ENCODE measurements around the gene ZNRF3.

Gene ZNRF3

DNA sequence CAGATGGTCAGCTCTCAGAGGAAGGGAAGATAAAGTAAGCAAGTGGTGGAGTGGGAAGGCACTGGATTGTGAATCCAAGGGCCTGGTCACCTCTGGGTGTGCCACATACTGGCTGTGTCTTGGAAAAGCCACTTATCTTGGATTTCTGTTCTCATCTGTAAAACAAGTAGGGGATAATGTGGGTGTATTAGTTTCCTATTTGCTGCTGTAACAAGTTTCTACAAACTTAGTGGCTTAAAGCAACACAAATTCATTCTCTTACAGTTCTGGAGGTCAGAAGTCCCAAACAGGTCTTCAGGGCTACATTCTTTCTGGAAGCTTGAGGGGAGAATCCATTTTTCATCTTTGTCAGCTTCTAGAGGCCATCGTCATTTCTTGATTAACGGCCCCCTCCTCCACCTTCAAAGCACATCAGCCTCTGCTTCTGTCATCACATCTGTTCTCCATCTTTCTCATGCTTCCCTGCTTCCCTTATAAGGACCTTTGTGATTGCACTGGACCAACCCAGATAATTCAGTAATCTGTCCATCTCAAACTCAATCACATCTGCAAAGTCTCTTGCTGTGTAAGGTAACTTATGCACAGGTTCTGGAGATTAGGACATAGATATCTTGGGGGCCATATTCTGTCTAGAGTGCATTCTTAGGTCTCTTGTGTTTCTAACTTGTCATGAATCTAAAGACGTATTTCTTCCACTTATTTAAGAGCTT is 102.4 kb downstream of the ZNRF3 start:
- FAIRE-seq (no peak), DNase-seq (ENCODE audit: insufficient read length, low spot score) (no peak)
- TF ChIP-seq POLR2AphosphoS5 (IDR thresholded peaks at IDR 0.05; ENCODE audit: low read depth, low read length), result no peak
- TF ChIP-seq SPI1 (IDR thresholded peaks at IDR 0.05; ENCODE audit: low read depth, low read length), result no peak
- no peak for TF ChIP-seq TAF1 (IDR thresholded peaks at IDR 0.05; ENCODE audit: low read depth, low read length)
- no peak for TF ChIP-seq PAX5 (IDR thresholded peaks at IDR 0.05; ENCODE audit: insufficient read depth, low read length, severe bottlenecking)
- TF ChIP-seq POU2F2 (IDR thresholded peaks at IDR 0.05; ENCODE audit: low read depth, low read length), result no peak
- TF ChIP-seq POLR2A (IDR thresholded peaks at IDR 0.05; ENCODE audit: low read depth, low read length), result no peak

DNA sequence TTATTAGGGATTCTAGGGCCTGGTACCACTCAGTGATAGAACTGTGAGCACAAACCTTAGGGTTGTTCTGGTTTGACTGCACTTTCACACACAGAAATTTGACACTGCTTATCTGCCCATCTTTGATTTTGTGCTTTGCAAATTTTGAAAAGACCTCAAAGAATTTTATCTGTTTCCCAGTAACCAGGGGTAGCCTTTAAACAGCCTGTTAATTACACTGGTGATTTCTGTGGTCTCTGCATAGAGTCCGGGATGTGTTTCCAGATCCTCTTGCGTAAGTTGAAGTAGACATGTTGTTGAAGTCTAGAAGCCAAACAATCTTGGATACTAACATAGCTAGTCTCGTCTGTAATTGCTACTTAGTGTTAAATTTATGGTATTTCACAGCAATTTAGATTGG is 103.0 kb downstream of the ZNRF3 start:
- DNase-seq (ENCODE audit: insufficient read length, low spot score), result no peak
- no peak for FAIRE-seq
- no peak for TF ChIP-seq TAF1 (IDR thresholded peaks at IDR 0.05; ENCODE audit: low read depth, low read length)
- TF ChIP-seq PAX5 (IDR thresholded peaks at IDR 0.05; ENCODE audit: insufficient read depth, low read length, severe bottlenecking), result no peak
- TF ChIP-seq POLR2AphosphoS5 (IDR thresholded peaks at IDR 0.05; ENCODE audit: low read depth, low read length), result no peak
- no peak for TF ChIP-seq SPI1 (IDR thresholded peaks at IDR 0.05; ENCODE audit: low read depth, low read length)
- no peak for TF ChIP-seq POLR2A (IDR thresholded peaks at IDR 0.05; ENCODE audit: low read depth, low read length)
- TF ChIP-seq POU2F2 (IDR thresholded peaks at IDR 0.05; ENCODE audit: low read depth, low read length), result no peak

DNA sequence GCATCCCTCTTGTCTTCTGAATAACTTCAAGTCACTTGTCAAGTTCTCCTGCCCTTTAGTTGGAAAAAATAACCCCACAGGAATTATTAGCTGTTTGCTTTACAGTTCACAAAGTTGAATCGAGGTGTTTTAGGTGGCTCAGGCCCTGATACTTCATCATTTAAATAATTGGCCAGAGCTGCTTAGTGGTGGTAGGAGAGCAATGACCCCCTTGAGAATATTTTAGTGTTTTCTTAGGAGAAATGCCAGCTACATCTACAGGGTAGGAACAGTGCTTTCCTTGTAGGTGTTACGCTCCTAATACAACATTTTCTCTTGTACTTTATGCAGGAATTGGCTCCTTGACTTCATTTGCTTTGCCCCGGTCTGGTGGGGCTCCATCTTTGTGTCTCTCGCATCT is 105.1 kb downstream of the ZNRF3 start:
- TF ChIP-seq TAF1 (IDR thresholded peaks at IDR 0.05; ENCODE audit: low read depth, low read length) (no peak), PAX5 (IDR thresholded peaks at IDR 0.05; ENCODE audit: insufficient read depth, low read length, severe bottlenecking) (no peak), POLR2AphosphoS5 (IDR thresholded peaks at IDR 0.05; ENCODE audit: low read depth, low read length) (no peak), SPI1 (IDR thresholded peaks at IDR 0.05; ENCODE audit: low read depth, low read length) (no peak), POU2F2 (IDR thresholded peaks at IDR 0.05; ENCODE audit: low read depth, low read length) (no peak), POLR2A (IDR thresholded peaks at IDR 0.05; ENCODE audit: low read depth, low read length) (no peak)
- FAIRE-seq, result no peak
- no peak for DNase-seq (ENCODE audit: insufficient read length, low spot score)

DNA sequence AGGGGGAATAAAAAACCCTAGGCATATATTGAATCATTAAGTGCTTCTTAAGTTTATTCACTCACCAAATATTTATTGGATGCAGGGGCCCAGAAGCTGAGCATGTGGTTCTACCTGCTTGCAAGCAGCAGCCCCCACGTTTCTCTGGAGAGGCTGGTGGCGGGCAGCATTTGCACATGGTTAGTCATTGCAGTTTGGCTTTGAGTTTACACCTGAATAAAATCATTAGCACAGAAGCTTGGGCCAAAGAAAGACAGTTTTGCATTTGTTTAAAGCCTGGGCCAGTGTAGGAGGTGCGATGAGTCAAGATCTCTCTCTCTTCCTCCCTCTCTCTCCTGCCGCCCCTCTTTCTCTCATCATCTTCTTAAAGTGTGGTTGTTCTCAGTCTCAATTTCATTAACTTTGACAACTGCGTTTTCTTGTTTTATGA is 105.7 kb downstream of the ZNRF3 start:
- TF ChIP-seq PAX5 (IDR thresholded peaks at IDR 0.05; ENCODE audit: insufficient read depth, low read length, severe bottlenecking), result no peak
- TF ChIP-seq POLR2A (IDR thresholded peaks at IDR 0.05; ENCODE audit: low read depth, low read length), result no peak
- no peak for TF ChIP-seq POU2F2 (IDR thresholded peaks at IDR 0.05; ENCODE audit: low read depth, low read length)
- no peak for TF ChIP-seq SPI1 (IDR thresholded peaks at IDR 0.05; ENCODE audit: low read depth, low read length)
- no peak for TF ChIP-seq POLR2AphosphoS5 (IDR thresholded peaks at IDR 0.05; ENCODE audit: low read depth, low read length)
- TF ChIP-seq TAF1 (IDR thresholded peaks at IDR 0.05; ENCODE audit: low read depth, low read length), result no peak
- DNase-seq (ENCODE audit: insufficient read length, low spot score), result no peak
- no peak for FAIRE-seq

- TF ChIP-seq PAX5 (IDR thresholded peaks at IDR 0.05; ENCODE audit: insufficient read depth, low read length, severe bottlenecking) (no peak), TAF1 (IDR thresholded peaks at IDR 0.05; ENCODE audit: low read depth, low read length) (no peak), SPI1 (IDR thresholded peaks at IDR 0.05; ENCODE audit: low read depth, low read length) (no peak)
- FAIRE-seq, result no peak
Measured at GRCh38 chr22:28989484-28989883, 106.1 kb downstream of the ZNRF3 start.

DNA sequence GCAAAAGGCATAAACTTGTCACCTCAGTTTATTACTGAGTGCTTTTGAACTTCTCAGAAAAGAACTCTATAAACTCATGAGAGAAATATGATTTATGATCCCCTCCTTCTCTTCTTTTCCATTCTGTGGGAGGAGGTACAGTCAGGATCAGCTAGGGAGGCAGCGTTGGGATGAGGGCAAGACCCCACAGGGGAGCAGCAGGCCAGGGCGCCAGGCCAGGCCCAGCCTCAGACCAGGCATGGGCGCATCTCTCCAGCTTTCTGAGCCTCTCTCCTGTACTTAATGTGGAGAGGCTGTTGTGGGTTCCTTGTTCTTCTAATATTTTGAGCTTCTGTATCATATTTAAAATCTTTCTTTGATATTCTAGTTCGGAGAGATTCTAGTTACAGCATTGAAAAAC is 106.5 kb downstream of the ZNRF3 start:
- DNase-seq (ENCODE audit: insufficient read length, low spot score) (no peak), FAIRE-seq (no peak)
- TF ChIP-seq SPI1 (IDR thresholded peaks at IDR 0.05; ENCODE audit: low read depth, low read length), result no peak
- no peak for TF ChIP-seq POU2F2 (IDR thresholded peaks at IDR 0.05; ENCODE audit: low read depth, low read length)
- TF ChIP-seq PAX5 (IDR thresholded peaks at IDR 0.05; ENCODE audit: insufficient read depth, low read length, severe bottlenecking), result no peak
- no peak for TF ChIP-seq TAF1 (IDR thresholded peaks at IDR 0.05; ENCODE audit: low read depth, low read length)
- TF ChIP-seq POLR2A (IDR thresholded peaks at IDR 0.05; ENCODE audit: low read depth, low read length), result no peak
- no peak for TF ChIP-seq POLR2AphosphoS5 (IDR thresholded peaks at IDR 0.05; ENCODE audit: low read depth, low read length)

More at GRCh38 chr22:28989484-28989883, 106.1 kb downstream of the ZNRF3 start:
- DNase-seq (ENCODE audit: insufficient read length, low spot score), result no peak

DNA sequence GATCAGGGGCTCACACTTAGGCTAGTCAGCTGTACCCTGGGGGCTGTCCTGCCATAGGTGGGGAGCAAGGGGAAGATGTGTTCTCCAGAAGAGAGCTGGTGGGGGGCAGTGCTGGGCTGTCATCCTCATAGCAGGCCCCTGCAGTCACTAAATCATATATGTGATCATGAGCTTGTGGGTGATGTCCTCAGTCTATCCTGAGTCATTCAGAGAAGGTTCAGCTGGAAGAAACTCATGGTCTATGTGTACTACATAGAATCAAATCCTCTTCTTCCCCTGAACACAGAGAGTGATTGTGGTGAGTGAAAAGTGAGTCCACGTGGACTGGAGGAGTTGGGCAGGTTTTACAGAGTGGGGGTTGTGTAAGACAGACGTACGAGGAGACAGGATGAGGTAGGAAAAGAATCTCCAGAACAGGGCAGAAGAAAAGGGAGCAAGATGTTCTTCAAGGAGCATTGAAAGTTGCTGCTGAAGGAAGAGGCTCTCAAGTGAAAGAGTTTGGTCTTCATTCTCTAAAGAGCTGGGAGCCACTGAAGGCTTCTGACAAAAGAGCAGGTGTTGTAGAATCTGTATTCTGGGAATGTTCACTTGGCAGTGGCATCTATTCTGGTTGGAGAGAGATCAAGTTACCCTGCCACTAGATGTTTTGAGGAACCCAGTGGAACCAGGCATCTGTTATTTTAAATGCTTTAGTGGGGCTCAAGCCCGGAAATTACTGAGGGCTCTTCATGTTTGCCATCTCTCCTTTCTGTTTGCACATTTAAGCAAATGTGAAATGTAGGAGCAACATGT is 109.4 kb downstream of the ZNRF3 start:
- DNase-seq (ENCODE audit: insufficient read length, low spot score), result no peak
- no peak for FAIRE-seq
- no peak for TF ChIP-seq POLR2AphosphoS5 (IDR thresholded peaks at IDR 0.05; ENCODE audit: low read depth, low read length)
- TF ChIP-seq TAF1 (IDR thresholded peaks at IDR 0.05; ENCODE audit: low read depth, low read length), result no peak
- TF ChIP-seq POU2F2 (IDR thresholded peaks at IDR 0.05; ENCODE audit: low read depth, low read length), result no peak
- no peak for TF ChIP-seq PAX5 (IDR thresholded peaks at IDR 0.05; ENCODE audit: insufficient read depth, low read length, severe bottlenecking)
- TF ChIP-seq POLR2A (IDR thresholded peaks at IDR 0.05; ENCODE audit: low read depth, low read length), result no peak
- no peak for TF ChIP-seq SPI1 (IDR thresholded peaks at IDR 0.05; ENCODE audit: low read depth, low read length)

DNA sequence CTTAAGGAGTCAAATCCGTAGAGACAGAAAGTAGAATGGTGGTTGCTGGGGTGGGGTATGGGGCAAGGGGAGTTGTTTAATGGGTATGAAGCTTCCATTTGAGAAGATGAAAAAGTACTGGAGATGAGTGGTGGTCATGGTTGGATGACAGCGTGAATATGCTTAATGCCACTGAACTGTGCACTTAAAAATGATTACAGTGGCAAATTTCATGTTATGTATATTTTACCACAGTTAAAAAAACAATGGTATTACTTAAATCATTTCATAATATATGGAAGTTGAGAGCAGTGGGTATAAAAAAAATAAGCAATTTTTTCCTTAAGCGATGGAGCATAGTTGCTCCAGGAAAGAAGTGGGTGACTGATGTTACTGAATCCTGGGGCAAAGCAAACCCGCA is 111.2 kb downstream of the ZNRF3 start:
- no peak for FAIRE-seq
- TF ChIP-seq POU2F2 (IDR thresholded peaks at IDR 0.05; ENCODE audit: low read depth, low read length) (no peak), PAX5 (IDR thresholded peaks at IDR 0.05; ENCODE audit: insufficient read depth, low read length, severe bottlenecking) (no peak), POLR2AphosphoS5 (IDR thresholded peaks at IDR 0.05; ENCODE audit: low read depth, low read length) (no peak), SPI1 (IDR thresholded peaks at IDR 0.05; ENCODE audit: low read depth, low read length) (no peak), TAF1 (IDR thresholded peaks at IDR 0.05; ENCODE audit: low read depth, low read length) (no peak), POLR2A (IDR thresholded peaks at IDR 0.05; ENCODE audit: low read depth, low read length) (no peak)
- DNase-seq (ENCODE audit: insufficient read length, low spot score), result no peak

- DNase-seq (ENCODE audit: insufficient read length, low spot score) (no peak), FAIRE-seq (no peak)
- TF ChIP-seq POU2F2 (IDR thresholded peaks at IDR 0.05; ENCODE audit: low read depth, low read length) (no peak), SPI1 (IDR thresholded peaks at IDR 0.05; ENCODE audit: low read depth, low read length) (no peak), PAX5 (IDR thresholded peaks at IDR 0.05; ENCODE audit: insufficient read depth, low read length, severe bottlenecking) (no peak), POLR2AphosphoS5 (IDR thresholded peaks at IDR 0.05; ENCODE audit: low read depth, low read length) (no peak), TAF1 (IDR thresholded peaks at IDR 0.05; ENCODE audit: low read depth, low read length) (no peak), POLR2A (IDR thresholded peaks at IDR 0.05; ENCODE audit: low read depth, low read length) (no peak)
Measured at GRCh38 chr22:28995551-28995950, 112.2 kb downstream of the ZNRF3 start.
